Tibial nerve (tissue), 4 donors: ENCODE data around the gene TMEM43.

Source experiments
- EP300 ChIP-seq, 2 donors: sonication (generic); formaldehyde crosslinking; IDR thresholded peaks; one replicate each; pipeline ENCODE4 v1.6.1; 2017; ENCODE audit warnings: antibody characterized with exemption in 2 of 2, mild to moderate bottlenecking in 1 of 2
- TF ChIP-seq, protein P1 (sequence below), 5 experiments: fragments of 200-600 bp in 3 of 5; fragments of 450-650 bp in 2 of 5; sonication (generic) in 3 of 5; IDR thresholded peaks; one replicate each; pipeline ENCODE4 v1.5.1; 2016 to 2019; ENCODE audit warnings: antibody characterized with exemption in 5 of 5, mild to moderate bottlenecking in 3 of 5, moderate library complexity in 2 of 5

DNA sequence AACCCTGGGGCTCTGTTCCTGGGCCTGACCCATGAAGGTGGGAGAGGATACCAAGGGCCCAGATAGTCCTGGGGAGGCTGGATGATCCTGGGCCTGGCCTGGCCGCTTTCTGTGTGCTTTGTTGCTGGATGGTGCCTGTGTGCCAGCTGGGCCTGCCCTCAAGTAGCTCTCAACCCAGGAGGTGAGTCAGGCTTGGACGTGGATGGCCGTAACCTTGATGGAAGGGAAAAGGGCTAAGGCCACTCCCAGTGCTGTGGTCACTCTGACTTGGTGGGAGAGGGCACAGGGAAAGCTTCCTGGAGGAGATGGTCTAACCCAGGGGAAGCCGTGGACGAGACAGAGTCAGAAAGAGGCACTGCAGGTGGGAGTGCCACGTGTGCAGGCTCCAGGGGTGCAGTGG is 9.4 kb downstream of the TMEM43 start:
- no peak for TF ChIP-seq EP300 (IDR thresholded peaks at IDR 0.05)
- TF ChIP-seq, protein P1, sequence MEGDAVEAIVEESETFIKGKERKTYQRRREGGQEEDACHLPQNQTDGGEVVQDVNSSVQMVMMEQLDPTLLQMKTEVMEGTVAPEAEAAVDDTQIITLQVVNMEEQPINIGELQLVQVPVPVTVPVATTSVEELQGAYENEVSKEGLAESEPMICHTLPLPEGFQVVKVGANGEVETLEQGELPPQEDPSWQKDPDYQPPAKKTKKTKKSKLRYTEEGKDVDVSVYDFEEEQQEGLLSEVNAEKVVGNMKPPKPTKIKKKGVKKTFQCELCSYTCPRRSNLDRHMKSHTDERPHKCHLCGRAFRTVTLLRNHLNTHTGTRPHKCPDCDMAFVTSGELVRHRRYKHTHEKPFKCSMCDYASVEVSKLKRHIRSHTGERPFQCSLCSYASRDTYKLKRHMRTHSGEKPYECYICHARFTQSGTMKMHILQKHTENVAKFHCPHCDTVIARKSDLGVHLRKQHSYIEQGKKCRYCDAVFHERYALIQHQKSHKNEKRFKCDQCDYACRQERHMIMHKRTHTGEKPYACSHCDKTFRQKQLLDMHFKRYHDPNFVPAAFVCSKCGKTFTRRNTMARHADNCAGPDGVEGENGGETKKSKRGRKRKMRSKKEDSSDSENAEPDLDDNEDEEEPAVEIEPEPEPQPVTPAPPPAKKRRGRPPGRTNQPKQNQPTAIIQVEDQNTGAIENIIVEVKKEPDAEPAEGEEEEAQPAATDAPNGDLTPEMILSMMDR (IDR thresholded peaks at IDR 0.05): no peak
